ENCODE data around the gene DNAJA2. TPM values are rescaled to one million over a fixed set of nuclear protein-coding genes. Genes with fewer than 3 reads are reported as not detected.

Gene DNAJA2
- total and polyA plus RNA-seq, 2 donors (not counting 3 experiments of a cell fraction or from before 2014, with no cell fraction given): 6.4 to 61.4 TPM

DNA sequence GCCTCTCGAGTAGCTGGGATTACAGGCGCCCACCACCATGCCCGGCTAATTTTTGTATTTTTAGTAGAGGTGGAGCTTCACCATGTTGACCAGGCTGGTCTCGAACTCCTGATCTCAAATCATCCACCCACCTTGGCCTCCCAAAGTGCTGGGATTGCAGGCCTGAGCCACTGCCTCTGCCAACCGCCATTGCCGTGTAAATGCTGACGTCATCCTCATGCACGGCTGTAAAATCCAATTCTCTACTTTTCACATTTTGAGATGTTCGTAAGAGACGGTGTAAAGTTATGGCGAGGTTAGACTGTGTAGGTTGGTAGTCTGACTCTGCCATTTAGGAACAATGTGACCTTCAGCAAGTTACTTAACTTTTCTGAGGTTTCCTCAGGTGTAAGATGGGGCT is 1.7 kb upstream of the DNAJA2 start:
- Histone ChIP-seq H2AFZ (ENCODE audit: low read depth, low read length) (no peak overlapping the region), H3K79me2 (ENCODE audit: control insufficient read depth, insufficient read depth, low read length) (peaks cover 30% of the 10 kb centered on the region), H3K4me3 (replicated peaks in 1 of 3; ENCODE audit: insufficient read depth in 1 of 3, low read depth in 1 of 3, low read length in 3 of 3) (no peak overlapping the region), H4K20me1 (replicated peaks; ENCODE audit: control insufficient read depth, extremely low read depth, insufficient read depth, low read length) (peaks cover 3% of the 10 kb centered on the region), H3K9me3 (replicated peaks; ENCODE audit: control insufficient read depth, insufficient read depth, low read length) (no peaks in the 10 kb centered on the region), H3K9ac (replicated peaks; ENCODE audit: extremely low read depth, insufficient read depth, low read length) (no peak overlapping the region), H3K36me3 (ENCODE audit: control insufficient read depth in 2 of 2, extremely low read depth in 1 of 2, insufficient read depth in 2 of 2, low read length in 2 of 2) (peaks cover 0 to 5% of the 10 kb centered on the region in 2 experiments), H3K27ac (ENCODE audit: insufficient read depth, low read depth, low read length) (no peak overlapping the region), H3K9me1 (replicated peaks; ENCODE audit: control insufficient read depth, extremely low read depth, insufficient read depth, low read length) (no peaks in the 10 kb centered on the region), H3K4me1 (ENCODE audit: control insufficient read depth, extremely low read depth, insufficient read depth, low read length) (peaks cover 19% of the 10 kb centered on the region), H3K27me3 (ENCODE audit: control insufficient read depth in 2 of 2, insufficient read depth in 2 of 2, low read length in 2 of 2) (no peaks in the 10 kb centered on the region), H3K4me2 (ENCODE audit: insufficient read depth, low read length) (no peak overlapping the region)
- TF ChIP-seq, protein P1, sequence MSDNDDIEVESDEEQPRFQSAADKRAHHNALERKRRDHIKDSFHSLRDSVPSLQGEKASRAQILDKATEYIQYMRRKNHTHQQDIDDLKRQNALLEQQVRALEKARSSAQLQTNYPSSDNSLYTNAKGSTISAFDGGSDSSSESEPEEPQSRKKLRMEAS (IDR thresholded peaks at IDR 0.05; ENCODE audit: insufficient read depth, insufficient read length): no peak
- TF ChIP-seq JUN (IDR thresholded peaks at IDR 0.05; ENCODE audit: borderline replicate concordance, insufficient read depth, insufficient read length, low read depth) (no peak), FOS (IDR thresholded peaks at IDR 0.05; ENCODE audit: borderline replicate concordance, insufficient read depth, low read length) (no peak), POLR2AphosphoS5 (IDR thresholded peaks at IDR 0.05; ENCODE audit: insufficient read depth, low read depth, low read length) (no peak), EZH2 (IDR thresholded peaks at IDR 0.05; ENCODE audit: borderline replicate concordance, low read depth, low read length, severe bottlenecking) (no peak), POLR2A (IDR thresholded peaks at IDR 0.05; ENCODE audit: low read depth, low read length) (no peak), MYC (IDR thresholded peaks at IDR 0.05; ENCODE audit: low read depth, low read length) (no peak), GATA2 (IDR thresholded peaks at IDR 0.05; ENCODE audit: insufficient read depth, insufficient read length, low read depth, low read length) (no peak)
- TF ChIP-seq, protein P2, sequence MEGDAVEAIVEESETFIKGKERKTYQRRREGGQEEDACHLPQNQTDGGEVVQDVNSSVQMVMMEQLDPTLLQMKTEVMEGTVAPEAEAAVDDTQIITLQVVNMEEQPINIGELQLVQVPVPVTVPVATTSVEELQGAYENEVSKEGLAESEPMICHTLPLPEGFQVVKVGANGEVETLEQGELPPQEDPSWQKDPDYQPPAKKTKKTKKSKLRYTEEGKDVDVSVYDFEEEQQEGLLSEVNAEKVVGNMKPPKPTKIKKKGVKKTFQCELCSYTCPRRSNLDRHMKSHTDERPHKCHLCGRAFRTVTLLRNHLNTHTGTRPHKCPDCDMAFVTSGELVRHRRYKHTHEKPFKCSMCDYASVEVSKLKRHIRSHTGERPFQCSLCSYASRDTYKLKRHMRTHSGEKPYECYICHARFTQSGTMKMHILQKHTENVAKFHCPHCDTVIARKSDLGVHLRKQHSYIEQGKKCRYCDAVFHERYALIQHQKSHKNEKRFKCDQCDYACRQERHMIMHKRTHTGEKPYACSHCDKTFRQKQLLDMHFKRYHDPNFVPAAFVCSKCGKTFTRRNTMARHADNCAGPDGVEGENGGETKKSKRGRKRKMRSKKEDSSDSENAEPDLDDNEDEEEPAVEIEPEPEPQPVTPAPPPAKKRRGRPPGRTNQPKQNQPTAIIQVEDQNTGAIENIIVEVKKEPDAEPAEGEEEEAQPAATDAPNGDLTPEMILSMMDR (IDR thresholded peaks at IDR 0.05; ENCODE audit: extremely low read depth in 1 of 2, insufficient read depth in 1 of 2, low read depth in 1 of 2, low read length in 2 of 2): no peak
- dilution Hi-C loops (cut with MboI; ENCODE audit: extremely low pct_ligation_motif_present, low sequenced_read_pairs): no loop called here
- no peak for FAIRE-seq
- BruUV-seq (replicated peaks): no TSS peak
- intact Hi-C loops (cut with micrococcal nuclease): loop anchor here (10.0 kb wide), 2 partner anchors 1190 to 1390 kb away; no protein-coding TSS in a partner anchor
- CTCF ChIA-PET: interaction anchor here (1.8 to 5.3 kb wide), 2 partner anchors 8 to 1189 kb away, joined by 5 to 31 read pairs; no protein-coding TSS in a partner anchor
- no peak for DNase-seq (ENCODE audit: low read depth, low spot score)
- POLR2A ChIA-PET: no interaction called here
